ENCODE results near the gene DHCR7. TPM values are rescaled to one million over a fixed set of nuclear protein-coding genes. Genes with fewer than 3 reads are reported as not detected.

Gene DHCR7
- total RNA-seq, 1 experiment from 2014 or later = 371 TPM

GRCh38 chr11:71437879-71438278, 10.3 kb downstream of the DHCR7 start:
- H3K27me3 Mint-ChIP-seq (ENCODE audit: insufficient read depth, unreplicated experiment) = no peaks in the 10 kb centered on the region
- no TSS peak for BruUV-seq (replicated peaks)
- no peak overlapping the region for H3K4me3 Mint-ChIP-seq (ENCODE audit: unreplicated experiment)
- no peaks in the 10 kb centered on the region for H3K27me3 ChIP-seq (replicated peaks; ENCODE audit: control insufficient read depth, insufficient read depth, low read length)
- peaks cover 27% of the 10 kb centered on the region for H3K36me3 ChIP-seq (ENCODE audit: control insufficient read depth, insufficient read depth, low read length)
- H3K36me3 Mint-ChIP-seq (ENCODE audit: insufficient read depth, unreplicated experiment) = peaks cover 77% of the 10 kb centered on the region
- no peak for TF ChIP-seq CTCF (IDR thresholded peaks at IDR 0.05; ENCODE audit: insufficient read depth in 1 of 2, low read depth in 1 of 2, low read length in 1 of 2, severe bottlenecking in 1 of 2, unreplicated experiment in 1 of 2)
- H3K27ac Mint-ChIP-seq (ENCODE audit: unreplicated experiment) = no peak overlapping the region
- H3K9me3 Mint-ChIP-seq (ENCODE audit: unreplicated experiment) = no peaks in the 10 kb centered on the region
- H3K4me1 Mint-ChIP-seq (ENCODE audit: low read depth, unreplicated experiment) = peaks cover 17% of the 10 kb centered on the region
- intact Hi-C loops (cut with micrococcal nuclease; ENCODE audit: unreplicated experiment) = no loop called here
- no peak for DNase-seq
- H3K4me3 ChIP-seq (ENCODE audit: low read depth, low read length) = no peak overlapping the region
- H3K9me3 ChIP-seq = no peaks in the 10 kb centered on the region
- ChIA-PET POLR2A (interaction anchor here (1.0 kb wide), 1 partner anchor 10 kb away, joined by 3 read pairs; the partner anchor contains the start of gene DHCR7), CTCF (interaction anchor here (0.5 kb wide), 1 partner anchor 12 kb away, joined by 3 read pairs; no protein-coding TSS in a partner anchor)
- peaks cover 13% of the 10 kb centered on the region for H3K4me1 ChIP-seq

- H3K4me3 Mint-ChIP-seq (ENCODE audit: unreplicated experiment) = no peak overlapping the region
- peaks cover 72% of the 10 kb centered on the region for H3K36me3 Mint-ChIP-seq (ENCODE audit: insufficient read depth, unreplicated experiment)
- CTCF ChIA-PET = no interaction called here
- peaks cover 24% of the 10 kb centered on the region for H3K36me3 ChIP-seq (ENCODE audit: control insufficient read depth, insufficient read depth, low read length)
- TF ChIP-seq CTCF (IDR thresholded peaks at IDR 0.05; ENCODE audit: insufficient read depth in 1 of 2, low read depth in 1 of 2, low read length in 1 of 2, severe bottlenecking in 1 of 2, unreplicated experiment in 1 of 2) = no peak
- H3K27me3 Mint-ChIP-seq (ENCODE audit: insufficient read depth, unreplicated experiment) = no peaks in the 10 kb centered on the region
- no peaks in the 10 kb centered on the region for H3K27me3 ChIP-seq (replicated peaks; ENCODE audit: control insufficient read depth, insufficient read depth, low read length)
- H3K9me3 Mint-ChIP-seq (ENCODE audit: unreplicated experiment) = no peaks in the 10 kb centered on the region
- no peak for DNase-seq
- POLR2A ChIA-PET = interaction anchor here (0.8 to 1.0 kb wide), 2 partner anchors 11 to 18 kb away, joined by 3 to 4 read pairs; partner anchors contain the start of gene DHCR7
- H3K4me3 ChIP-seq (ENCODE audit: low read depth, low read length) = no peak overlapping the region
- no peaks in the 10 kb centered on the region for H3K9me3 ChIP-seq
- H3K27ac Mint-ChIP-seq (ENCODE audit: unreplicated experiment) = no peak overlapping the region
- H3K4me1 Mint-ChIP-seq (ENCODE audit: low read depth, unreplicated experiment) = peaks cover 17% of the 10 kb centered on the region
- peaks cover 13% of the 10 kb centered on the region for H3K4me1 ChIP-seq
- intact Hi-C loops (cut with micrococcal nuclease; ENCODE audit: unreplicated experiment) = no loop called here
- BruUV-seq (replicated peaks) = no TSS peak
Measured at GRCh38 chr11:71437399-71437798, 10.8 kb downstream of the DHCR7 start.

GRCh38 chr11:71436861-71437260, 11.3 kb downstream of the DHCR7 start:
- no peaks in the 10 kb centered on the region for H3K27me3 ChIP-seq (replicated peaks; ENCODE audit: control insufficient read depth, insufficient read depth, low read length)
- Mint-ChIP-seq H3K4me3 (ENCODE audit: unreplicated experiment) (no peak overlapping the region), H3K4me1 (ENCODE audit: low read depth, unreplicated experiment) (peaks cover 17% of the 10 kb centered on the region), H3K9me3 (ENCODE audit: unreplicated experiment) (no peaks in the 10 kb centered on the region), H3K27me3 (ENCODE audit: insufficient read depth, unreplicated experiment) (no peaks in the 10 kb centered on the region), H3K27ac (ENCODE audit: unreplicated experiment) (no peak overlapping the region), H3K36me3 (ENCODE audit: insufficient read depth, unreplicated experiment) (peaks cover 66% of the 10 kb centered on the region)
- H3K4me3 ChIP-seq (ENCODE audit: low read depth, low read length) = no peak overlapping the region
- ChIA-PET CTCF (no interaction called here), POLR2A (interaction anchor here (0.8 kb wide), 1 partner anchor 18 kb away, joined by 4 read pairs; no protein-coding TSS in a partner anchor)
- intact Hi-C loops (cut with micrococcal nuclease; ENCODE audit: unreplicated experiment) = no loop called here
- peaks cover 13% of the 10 kb centered on the region for H3K4me1 ChIP-seq
- no peak for DNase-seq
- no peaks in the 10 kb centered on the region for H3K9me3 ChIP-seq
- no peak for TF ChIP-seq CTCF (IDR thresholded peaks at IDR 0.05; ENCODE audit: insufficient read depth in 1 of 2, low read depth in 1 of 2, low read length in 1 of 2, severe bottlenecking in 1 of 2, unreplicated experiment in 1 of 2)
- peaks cover 23% of the 10 kb centered on the region for H3K36me3 ChIP-seq (ENCODE audit: control insufficient read depth, insufficient read depth, low read length)
- BruUV-seq (replicated peaks) = no TSS peak
